ENCODE results near the gene GSDME.

The GSDME gene

DNA sequence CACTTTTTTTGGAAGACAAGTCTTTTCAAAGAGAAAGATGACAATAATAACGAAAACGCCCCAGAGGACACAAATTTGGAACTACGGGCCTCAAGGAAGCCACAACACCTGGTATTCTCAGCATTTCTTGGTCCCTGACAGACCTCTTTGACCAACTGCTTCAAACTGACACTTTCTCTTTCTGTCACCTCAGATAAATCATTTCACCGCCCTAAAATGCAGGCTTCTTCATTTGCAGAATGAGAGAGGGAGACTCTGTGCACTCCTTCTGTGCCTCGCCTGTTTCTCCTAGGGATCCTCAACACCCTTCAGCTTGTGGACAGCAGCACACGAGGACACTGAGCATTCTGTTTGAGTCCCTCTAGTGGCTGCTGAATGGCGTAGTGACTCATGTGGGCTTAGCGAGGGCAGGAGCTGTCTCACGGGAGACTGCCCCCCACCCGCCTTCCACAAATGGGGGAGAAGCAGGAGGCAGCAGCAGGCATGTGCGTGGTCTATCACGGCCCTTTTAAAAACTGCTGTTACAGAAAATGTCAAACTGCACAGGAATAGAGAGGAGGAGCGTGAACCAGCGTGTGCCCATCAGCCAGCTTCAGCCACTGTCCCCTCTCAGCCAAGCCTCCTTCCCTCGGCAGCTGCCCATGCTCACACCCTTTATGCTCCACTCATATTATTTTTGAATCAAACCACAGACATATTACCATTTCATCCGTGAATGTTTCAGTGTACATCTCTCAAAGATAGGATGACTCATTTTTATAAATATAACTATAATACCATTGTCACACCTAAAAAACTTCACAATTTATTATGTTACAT lies 41.4 kb downstream of the GSDME start:
- no peak overlapping the region for H3K27ac ChIP-seq
- TF ChIP-seq, protein P1, sequence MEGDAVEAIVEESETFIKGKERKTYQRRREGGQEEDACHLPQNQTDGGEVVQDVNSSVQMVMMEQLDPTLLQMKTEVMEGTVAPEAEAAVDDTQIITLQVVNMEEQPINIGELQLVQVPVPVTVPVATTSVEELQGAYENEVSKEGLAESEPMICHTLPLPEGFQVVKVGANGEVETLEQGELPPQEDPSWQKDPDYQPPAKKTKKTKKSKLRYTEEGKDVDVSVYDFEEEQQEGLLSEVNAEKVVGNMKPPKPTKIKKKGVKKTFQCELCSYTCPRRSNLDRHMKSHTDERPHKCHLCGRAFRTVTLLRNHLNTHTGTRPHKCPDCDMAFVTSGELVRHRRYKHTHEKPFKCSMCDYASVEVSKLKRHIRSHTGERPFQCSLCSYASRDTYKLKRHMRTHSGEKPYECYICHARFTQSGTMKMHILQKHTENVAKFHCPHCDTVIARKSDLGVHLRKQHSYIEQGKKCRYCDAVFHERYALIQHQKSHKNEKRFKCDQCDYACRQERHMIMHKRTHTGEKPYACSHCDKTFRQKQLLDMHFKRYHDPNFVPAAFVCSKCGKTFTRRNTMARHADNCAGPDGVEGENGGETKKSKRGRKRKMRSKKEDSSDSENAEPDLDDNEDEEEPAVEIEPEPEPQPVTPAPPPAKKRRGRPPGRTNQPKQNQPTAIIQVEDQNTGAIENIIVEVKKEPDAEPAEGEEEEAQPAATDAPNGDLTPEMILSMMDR (IDR thresholded peaks at IDR 0.05): peak; percentile 59
- no peak for TF ChIP-seq ZFX (IDR thresholded peaks at IDR 0.05; ENCODE audit: borderline replicate concordance)

DNA sequence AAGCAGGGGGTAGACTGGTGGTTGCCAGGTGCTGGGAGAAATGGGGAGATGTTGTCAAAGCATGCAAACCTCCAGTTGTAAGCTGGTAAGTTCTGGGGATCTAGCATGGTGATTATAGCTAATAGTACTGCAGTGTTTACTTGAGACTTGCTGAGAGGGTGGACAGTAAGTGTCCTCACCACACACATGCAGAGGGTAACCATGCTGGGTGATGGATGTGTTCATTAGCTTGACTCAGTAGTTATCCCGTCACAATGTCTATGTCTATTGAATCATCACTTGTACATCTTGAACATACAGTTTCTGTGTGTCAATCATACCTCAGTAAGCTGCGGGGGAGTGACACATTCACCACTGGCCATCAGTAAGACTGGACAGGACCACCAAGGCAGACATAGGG lies 42.1 kb downstream of the GSDME start:
- H3K27ac ChIP-seq: no peak overlapping the region
- TF ChIP-seq, protein P1 (IDR thresholded peaks at IDR 0.05): no peak
- TF ChIP-seq ZFX (IDR thresholded peaks at IDR 0.05; ENCODE audit: borderline replicate concordance): no peak

DNA sequence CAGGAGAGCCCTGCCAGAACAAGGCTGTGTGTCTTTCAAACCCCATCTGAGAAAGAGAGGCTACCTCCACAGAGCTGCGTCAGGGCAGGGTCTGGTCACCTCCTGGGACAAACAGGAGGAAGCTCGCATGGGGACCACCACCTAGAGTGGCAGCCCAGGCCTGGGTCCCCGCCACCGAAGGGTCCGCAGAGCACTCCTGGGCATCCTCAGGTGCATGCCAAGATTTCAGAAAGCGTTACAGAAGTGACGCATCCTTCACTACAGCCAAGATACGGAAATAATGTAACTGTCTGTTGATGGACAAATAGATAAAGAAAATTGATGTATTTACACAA lies 42.6 kb downstream of the GSDME start:
- H3K27ac ChIP-seq: no peak overlapping the region
- TF ChIP-seq, protein P1 (IDR thresholded peaks at IDR 0.05): no peak
- no peak for TF ChIP-seq ZFX (IDR thresholded peaks at IDR 0.05; ENCODE audit: borderline replicate concordance)

DNA sequence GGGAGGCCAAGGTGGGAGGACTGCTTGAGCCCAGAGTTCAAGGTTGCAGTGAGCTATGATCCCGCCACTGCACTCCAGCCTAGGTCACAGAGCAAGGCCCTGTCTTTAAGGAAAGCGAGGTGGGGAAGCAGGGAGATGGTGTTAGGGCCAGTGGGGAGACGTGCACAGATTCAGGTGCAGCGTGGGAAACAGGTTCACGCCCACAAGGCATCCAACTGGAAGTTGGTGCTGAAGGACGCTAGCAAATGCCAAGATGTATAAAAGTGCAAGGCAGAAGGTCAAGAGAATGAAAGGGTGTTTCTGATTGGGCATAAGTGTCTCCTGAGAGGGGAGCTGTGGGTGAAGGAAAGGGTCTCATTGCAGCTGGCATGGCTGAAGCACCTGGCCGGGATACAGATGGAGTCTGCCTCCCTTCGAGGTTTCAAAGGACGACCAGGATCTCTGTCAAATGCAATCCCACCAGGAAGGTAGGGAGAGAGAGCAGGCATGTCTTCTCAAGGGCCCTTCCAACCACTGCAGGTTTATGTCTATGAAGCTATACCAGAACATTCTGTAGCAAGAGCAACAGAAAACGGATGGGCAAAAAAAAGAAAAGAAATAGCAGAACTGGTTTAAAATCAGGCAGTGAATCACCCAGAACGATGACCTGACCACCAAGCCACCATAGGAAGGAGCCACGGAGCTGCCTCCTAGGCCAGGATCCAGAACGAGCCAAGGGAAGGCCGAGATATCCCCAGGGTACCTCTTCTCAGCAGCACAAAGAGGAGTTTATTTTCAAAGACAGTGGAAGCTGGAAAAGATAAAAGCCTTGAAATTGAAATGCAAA lies 43.2 kb downstream of the GSDME start:
- no peak overlapping the region for H3K27ac ChIP-seq
- TF ChIP-seq, protein P1 (IDR thresholded peaks at IDR 0.05): no peak
- TF ChIP-seq ZFX (IDR thresholded peaks at IDR 0.05; ENCODE audit: borderline replicate concordance): no peak

DNA sequence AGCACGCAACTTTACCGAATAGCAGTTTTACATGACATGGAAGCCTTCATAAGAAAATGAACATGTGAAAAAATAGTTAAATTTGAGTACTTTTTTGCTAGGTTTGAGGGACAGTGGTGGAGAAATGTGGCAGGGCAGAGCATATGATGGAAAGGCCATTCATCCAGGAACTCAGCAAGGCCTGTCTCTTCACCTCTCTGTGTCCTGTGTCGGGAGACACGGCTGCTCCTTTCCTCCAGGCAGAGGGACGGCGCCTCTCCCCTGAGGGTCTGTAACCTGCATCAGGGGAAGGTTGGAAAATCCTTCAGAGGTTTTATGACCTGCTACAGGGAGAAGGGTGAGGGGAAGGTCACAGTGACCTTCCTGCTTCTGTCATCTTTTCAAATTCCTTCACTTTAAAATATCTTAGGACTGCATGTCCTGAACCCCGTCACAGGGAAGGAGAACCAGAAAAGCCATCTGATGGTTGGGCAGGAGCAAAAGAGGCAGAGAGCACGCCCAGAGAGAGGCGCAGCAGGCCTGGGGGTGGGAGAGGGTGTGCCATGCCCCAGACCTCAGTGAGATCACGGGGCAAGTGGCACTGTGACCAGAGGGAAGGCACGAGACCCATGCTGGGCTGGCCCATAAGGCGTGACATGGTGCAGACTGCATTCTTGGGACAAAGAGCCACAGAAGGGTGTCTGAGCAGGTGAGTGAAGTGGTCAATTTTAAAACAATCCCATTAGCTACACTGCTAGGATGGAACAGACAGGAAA lies 44.0 kb downstream of the GSDME start:
- H3K27ac ChIP-seq: no peak overlapping the region
- TF ChIP-seq ZFX (IDR thresholded peaks at IDR 0.05; ENCODE audit: borderline replicate concordance): no peak
- TF ChIP-seq, protein P1 (IDR thresholded peaks at IDR 0.05): no peak

DNA sequence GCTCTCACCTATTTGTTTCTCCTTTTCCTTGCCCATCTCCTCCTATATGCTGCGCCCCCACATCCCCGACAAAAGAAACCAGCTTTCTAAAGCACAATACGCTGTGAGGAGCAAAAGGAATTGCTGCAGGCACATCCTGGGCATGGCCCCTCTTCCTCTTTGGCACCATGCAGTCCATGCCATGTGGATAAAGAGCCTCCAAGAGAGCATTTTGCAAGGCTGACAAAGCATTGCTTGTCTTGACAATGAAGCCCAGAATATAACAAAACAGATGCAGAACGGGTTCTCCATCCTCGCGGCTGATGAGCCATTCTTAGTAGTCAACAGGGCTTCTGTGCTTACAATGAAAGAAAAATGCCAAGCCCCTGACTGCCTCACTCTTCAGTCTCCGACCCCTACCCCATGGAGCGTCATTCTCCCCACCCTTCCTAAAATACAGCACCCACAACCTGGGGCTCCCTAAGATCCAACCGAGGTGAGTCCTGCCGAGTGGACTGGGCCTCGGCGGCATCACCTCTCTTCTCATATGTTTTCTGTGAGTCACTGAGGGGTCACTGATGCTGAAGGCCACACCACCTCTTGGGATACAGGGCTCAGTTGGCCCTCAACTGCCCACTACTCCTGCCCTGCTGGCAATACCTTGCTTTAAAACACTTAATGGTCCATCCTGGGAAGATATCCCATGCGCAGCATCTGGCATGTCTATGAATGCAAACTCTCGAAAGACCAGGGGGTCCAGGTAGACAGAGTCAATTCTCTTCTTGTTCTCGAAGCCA lies 47.5 kb downstream of the GSDME start:
- H3K27ac ChIP-seq: no peak overlapping the region
- TF ChIP-seq, protein P1 (IDR thresholded peaks at IDR 0.05): no peak
- TF ChIP-seq ZFX (IDR thresholded peaks at IDR 0.05; ENCODE audit: borderline replicate concordance): no peak
